ENCODE measurements around the gene KIF26B. TPM values are rescaled to one million over a fixed set of nuclear protein-coding genes. Genes with fewer than 3 reads are reported as not detected.
A peak's percentile ranks its signal among the peaks of the same experiment; 100 is the strongest.

The KIF26B gene
- total and polyA plus RNA-seq, 2 experiments from 2014 or later = 0.03 to 0.76 TPM

DNA sequence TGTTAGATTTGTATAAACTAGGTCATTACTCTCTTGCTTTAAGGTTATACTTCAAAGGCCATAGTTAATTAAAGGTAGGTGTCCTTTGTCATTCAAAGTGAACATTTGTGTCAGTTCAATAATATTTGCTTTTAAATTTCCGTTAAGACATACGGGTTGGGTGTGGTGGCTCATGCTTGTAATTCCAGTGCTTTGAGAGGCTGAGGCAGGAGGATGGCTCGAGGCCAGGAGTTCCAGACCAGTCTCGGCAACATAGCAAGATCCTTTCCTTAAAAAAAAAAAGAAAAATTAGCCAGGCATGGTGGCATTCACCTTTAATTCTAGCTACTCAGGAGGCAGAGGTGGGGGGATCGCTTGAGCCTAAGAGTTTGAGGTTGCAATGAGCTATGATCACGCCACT lies 80.4 kb downstream of the KIF26B start:
- Histone ChIP-seq H3K79me2 (replicated peaks; ENCODE audit: insufficient read depth) (no peaks in the 10 kb centered on the region), H3K27me3 (ENCODE audit: insufficient read depth) (0 out of 2 replicates have a peak, but pooled peaks cover 4% of the 10 kb centered on the region), H3F3A (replicated peaks; ENCODE audit: low read depth) (0 out of 2 replicates have a peak, but pooled peaks cover 9% of the 10 kb centered on the region), H3K36me3 (ENCODE audit: insufficient read depth) (no peaks in the 10 kb centered on the region), H3K9me2 (ENCODE audit: insufficient read depth) (no peaks in the 10 kb centered on the region), H3K4me2 (peak overlapping the region; percentile 67), H4K20me1 (replicated peaks; ENCODE audit: insufficient read depth) (no peaks in the 10 kb centered on the region), H3K27ac (ENCODE audit: low read depth) (no peak overlapping the region), H3K4me3 (peak overlapping the region; percentile 29; the same call in 1 of the 2 replicates), H2AFZ (no peak overlapping the region), H3K4me1 (ENCODE audit: insufficient read depth) (0 out of 2 replicates have a peak, but pooled peaks cover 5% of the 10 kb centered on the region)
- TF ChIP-seq NANOG (IDR thresholded peaks at IDR 0.05; ENCODE audit: borderline replicate concordance) (no peak), ETS1 (IDR thresholded peaks at IDR 0.05) (no peak), POLR2AphosphoS5 (IDR thresholded peaks at IDR 0.05; ENCODE audit: low read depth) (no peak), CTCF (conservative IDR thresholded peaks at IDR 0.05; ENCODE audit: low read depth in 2 of 2) (no peak), ZNF114 (CRISPR knock-in tag; IDR thresholded peaks at IDR 0.05) (no peak), EZH2 (IDR thresholded peaks at IDR 0.05; ENCODE audit: low read depth, unreplicated experiment) (no peak), JUNB (IDR thresholded peaks at IDR 0.05; ENCODE audit: unreplicated experiment) (no peak), EZH2phosphoT487 (IDR thresholded peaks at IDR 0.05; ENCODE audit: unreplicated experiment) (no peak), ZNF331 (CRISPR knock-in tag; IDR thresholded peaks at IDR 0.05; ENCODE audit: low read depth) (no peak), CREB1 (CRISPR knock-in tag; IDR thresholded peaks at IDR 0.05; ENCODE audit: low read depth) (no peak)
- TF ChIP-seq, protein P1, sequence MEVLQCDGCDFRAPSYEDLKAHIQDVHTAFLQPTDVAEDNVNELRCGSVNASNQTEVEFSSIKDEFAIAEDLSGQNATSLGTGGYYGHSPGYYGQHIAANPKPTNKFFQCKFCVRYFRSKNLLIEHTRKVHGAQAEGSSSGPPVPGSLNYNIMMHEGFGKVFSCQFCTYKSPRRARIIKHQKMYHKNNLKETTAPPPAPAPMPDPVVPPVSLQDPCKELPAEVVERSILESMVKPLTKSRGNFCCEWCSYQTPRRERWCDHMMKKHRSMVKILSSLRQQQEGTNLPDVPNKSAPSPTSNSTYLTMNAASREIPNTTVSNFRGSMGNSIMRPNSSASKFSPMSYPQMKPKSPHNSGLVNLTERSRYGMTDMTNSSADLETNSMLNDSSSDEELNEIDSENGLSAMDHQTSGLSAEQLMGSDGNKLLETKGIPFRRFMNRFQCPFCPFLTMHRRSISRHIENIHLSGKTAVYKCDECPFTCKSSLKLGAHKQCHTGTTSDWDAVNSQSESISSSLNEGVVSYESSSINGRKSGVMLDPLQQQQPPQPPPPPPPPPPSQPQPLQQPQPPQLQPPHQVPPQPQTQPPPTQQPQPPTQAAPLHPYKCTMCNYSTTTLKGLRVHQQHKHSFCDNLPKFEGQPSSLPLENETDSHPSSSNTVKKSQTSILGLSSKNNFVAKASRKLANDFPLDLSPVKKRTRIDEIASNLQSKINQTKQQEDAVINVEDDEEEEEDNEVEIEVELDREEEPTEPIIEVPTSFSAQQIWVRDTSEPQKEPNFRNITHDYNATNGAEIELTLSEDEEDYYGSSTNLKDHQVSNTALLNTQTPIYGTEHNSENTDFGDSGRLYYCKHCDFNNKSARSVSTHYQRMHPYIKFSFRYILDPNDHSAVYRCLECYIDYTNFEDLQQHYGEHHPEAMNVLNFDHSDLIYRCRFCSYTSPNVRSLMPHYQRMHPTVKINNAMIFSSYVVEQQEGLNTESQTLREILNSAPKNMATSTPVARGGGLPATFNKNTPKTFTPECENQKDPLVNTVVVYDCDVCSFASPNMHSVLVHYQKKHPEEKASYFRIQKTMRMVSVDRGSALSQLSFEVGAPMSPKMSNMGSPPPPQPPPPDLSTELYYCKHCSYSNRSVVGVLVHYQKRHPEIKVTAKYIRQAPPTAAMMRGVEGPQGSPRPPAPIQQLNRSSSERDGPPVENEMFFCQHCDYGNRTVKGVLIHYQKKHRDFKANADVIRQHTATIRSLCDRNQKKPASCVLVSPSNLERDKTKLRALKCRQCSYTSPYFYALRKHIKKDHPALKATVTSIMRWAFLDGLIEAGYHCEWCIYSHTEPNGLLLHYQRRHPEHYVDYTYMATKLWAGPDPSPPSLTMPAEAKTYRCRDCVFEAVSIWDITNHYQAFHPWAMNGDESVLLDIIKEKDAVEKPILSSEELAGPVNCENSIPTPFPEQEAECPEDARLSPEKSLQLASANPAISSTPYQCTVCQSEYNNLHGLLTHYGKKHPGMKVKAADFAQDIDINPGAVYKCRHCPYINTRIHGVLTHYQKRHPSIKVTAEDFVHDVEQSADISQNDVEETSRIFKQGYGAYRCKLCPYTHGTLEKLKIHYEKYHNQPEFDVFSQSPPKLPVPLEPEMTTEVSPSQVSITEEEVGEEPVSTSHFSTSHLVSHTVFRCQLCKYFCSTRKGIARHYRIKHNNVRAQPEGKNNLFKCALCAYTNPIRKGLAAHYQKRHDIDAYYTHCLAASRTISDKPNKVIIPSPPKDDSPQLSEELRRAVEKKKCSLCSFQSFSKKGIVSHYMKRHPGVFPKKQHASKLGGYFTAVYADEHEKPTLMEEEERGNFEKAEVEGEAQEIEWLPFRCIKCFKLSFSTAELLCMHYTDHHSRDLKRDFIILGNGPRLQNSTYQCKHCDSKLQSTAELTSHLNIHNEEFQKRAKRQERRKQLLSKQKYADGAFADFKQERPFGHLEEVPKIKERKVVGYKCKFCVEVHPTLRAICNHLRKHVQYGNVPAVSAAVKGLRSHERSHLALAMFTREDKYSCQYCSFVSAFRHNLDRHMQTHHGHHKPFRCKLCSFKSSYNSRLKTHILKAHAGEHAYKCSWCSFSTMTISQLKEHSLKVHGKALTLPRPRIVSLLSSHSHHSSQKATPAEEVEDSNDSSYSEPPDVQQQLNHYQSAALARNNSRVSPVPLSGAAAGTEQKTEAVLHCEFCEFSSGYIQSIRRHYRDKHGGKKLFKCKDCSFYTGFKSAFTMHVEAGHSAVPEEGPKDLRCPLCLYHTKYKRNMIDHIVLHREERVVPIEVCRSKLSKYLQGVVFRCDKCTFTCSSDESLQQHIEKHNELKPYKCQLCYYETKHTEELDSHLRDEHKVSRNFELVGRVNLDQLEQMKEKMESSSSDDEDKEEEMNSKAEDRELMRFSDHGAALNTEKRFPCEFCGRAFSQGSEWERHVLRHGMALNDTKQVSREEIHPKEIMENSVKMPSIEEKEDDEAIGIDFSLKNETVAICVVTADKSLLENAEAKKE (CRISPR knock-in tag; IDR thresholded peaks at IDR 0.05) = no peak
- H3K36me3 Mint-ChIP-seq (ENCODE audit: low read depth) = no peaks in the 10 kb centered on the region
- no peak overlapping the region for H3K27ac Mint-ChIP-seq
- ATAC-seq = no peak; the same call in 2 of the 3 replicates
- peaks cover 3% of the 10 kb centered on the region for H3K27me3 Mint-ChIP-seq (ENCODE audit: insufficient read depth, low read depth, poor library complexity)
- DNase-seq (ENCODE audit: low spot score) = no peak
- peaks cover 14% of the 10 kb centered on the region; the same call in 2 of the 3 replicates for H3K4me1 Mint-ChIP-seq
- H3K4me3 Mint-ChIP-seq = peak overlapping the region; percentile 32; the same call in 2 of the 3 replicates
- H3K9me3 Mint-ChIP-seq = no peaks in the 10 kb centered on the region
